Transverse colon (tissue), 4 donors: ENCODE results near the gene RBBP8NL.

Source experiments
- EP300 ChIP-seq: sonication (generic); formaldehyde crosslinking; IDR thresholded peaks from one replicate; pipeline ENCODE4 v1.6.1; 2017; ENCODE audit warnings: antibody characterized with exemption, low read depth
- POLR2AphosphoS5 ChIP-seq, 3 donors: sonication (generic); formaldehyde crosslinking; IDR thresholded peaks; one replicate each; pipeline ENCODE4 v1.6.1; 2016; ENCODE audit warnings: antibody characterized with exemption in 3 of 3
- TF ChIP-seq, protein P1 (sequence below), 5 experiments: fragments of 200-600 bp in 3 of 5; fragments of 450-650 bp in 2 of 5; sonication (generic) in 3 of 5; IDR thresholded peaks; 1 replicate in 2 of 5; 2 replicates in 3 of 5; pipeline ENCODE4 v1.5.1; 2016 to 2017; ENCODE audit warnings: antibody characterized with exemption in 5 of 5, inconsistent platforms in 3 of 5, mild to moderate bottlenecking in 2 of 5, moderate library complexity in 1 of 5

DNA sequence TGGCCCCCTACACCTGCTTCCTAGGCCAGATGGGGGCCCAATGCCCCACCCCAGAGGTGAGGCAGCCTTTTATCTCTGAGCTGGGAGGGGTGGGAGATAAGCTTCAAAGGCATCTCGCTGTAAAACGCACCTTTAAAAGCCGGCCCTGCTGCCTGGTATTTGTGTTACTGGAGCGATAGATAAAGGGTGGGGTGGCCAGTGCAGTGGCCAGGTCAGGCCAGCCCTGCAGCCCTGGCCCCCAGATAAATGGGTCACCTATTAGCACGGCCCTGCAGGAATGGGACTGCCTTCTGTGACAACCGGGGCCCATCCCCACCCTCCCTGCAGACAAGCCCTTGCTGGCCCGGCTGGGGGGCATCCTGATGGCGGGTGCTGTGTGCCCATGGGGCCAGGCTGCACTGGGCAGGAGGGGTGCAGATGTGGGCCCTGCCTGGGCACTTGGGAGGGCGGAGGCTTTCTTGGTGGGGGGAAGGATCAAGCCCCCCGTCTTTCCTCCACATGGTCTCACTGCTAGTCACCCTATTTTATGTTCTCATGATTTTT lies 3.0 kb upstream of the RBBP8NL start:
- TF ChIP-seq, protein P1, sequence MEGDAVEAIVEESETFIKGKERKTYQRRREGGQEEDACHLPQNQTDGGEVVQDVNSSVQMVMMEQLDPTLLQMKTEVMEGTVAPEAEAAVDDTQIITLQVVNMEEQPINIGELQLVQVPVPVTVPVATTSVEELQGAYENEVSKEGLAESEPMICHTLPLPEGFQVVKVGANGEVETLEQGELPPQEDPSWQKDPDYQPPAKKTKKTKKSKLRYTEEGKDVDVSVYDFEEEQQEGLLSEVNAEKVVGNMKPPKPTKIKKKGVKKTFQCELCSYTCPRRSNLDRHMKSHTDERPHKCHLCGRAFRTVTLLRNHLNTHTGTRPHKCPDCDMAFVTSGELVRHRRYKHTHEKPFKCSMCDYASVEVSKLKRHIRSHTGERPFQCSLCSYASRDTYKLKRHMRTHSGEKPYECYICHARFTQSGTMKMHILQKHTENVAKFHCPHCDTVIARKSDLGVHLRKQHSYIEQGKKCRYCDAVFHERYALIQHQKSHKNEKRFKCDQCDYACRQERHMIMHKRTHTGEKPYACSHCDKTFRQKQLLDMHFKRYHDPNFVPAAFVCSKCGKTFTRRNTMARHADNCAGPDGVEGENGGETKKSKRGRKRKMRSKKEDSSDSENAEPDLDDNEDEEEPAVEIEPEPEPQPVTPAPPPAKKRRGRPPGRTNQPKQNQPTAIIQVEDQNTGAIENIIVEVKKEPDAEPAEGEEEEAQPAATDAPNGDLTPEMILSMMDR (IDR thresholded peaks at IDR 0.05): no peak
- TF ChIP-seq POLR2AphosphoS5 (IDR thresholded peaks at IDR 0.05): no peak
- no peak for TF ChIP-seq EP300
